CD14-positive monocyte (primary cell): ENCODE data around the gene SLC28A1. TPM values are rescaled to one million over a fixed set of nuclear protein-coding genes. Genes with fewer than 3 reads are reported as not detected.

Source experiments
- DNase-seq, 3 donors: peaks; one replicate each; pipeline ENCODE4 v3.0.0-alpha.2; 2011 to 2022
- H2AFZ ChIP-seq: 2 replicates; pipeline ENCODE4 v1.6.0; 2012; ENCODE audit warnings: mild to moderate bottlenecking, low read depth, low read length, inconsistent platforms; ENCODE audit not compliant: insufficient read depth, poor library complexity, severe bottlenecking
- H3K27ac ChIP-seq, 2 donors: 1 replicate in 1 of 2; 2 replicates in 1 of 2; pipeline ENCODE4 v1.5.1; 2012 to 2013; ENCODE audit warnings: low read length in 2 of 2, control low read depth in 1 of 2, inconsistent platforms in 1 of 2, low read depth in 1 of 2, mild to moderate bottlenecking in 1 of 2
- H3K27me3 ChIP-seq, 2 donors: one replicate each; pipeline versions ENCODE4 v1.6.0 to v1.6.1; 2011 to 2013; ENCODE audit warnings: low read length in 2 of 2; ENCODE audit not compliant: control insufficient read depth in 2 of 2, insufficient read depth in 2 of 2
- H3K36me3 ChIP-seq, 2 donors: replicated peaks in 1 of 2; 1 replicate in 1 of 2; 2 replicates in 1 of 2; pipeline versions ENCODE4 v1.5.1 to v1.6.1; 2012 to 2013; ENCODE audit warnings: low read length in 2 of 2, control low read depth in 1 of 2, inconsistent platforms in 1 of 2, mild to moderate bottlenecking in 1 of 2; ENCODE audit not compliant: insufficient read depth in 2 of 2, control insufficient read depth in 1 of 2
- H3K4me1 ChIP-seq, 2 donors: 1 replicate in 1 of 2; 2 replicates in 1 of 2; pipeline versions ENCODE4 v1.5.1 to v1.6.1; 2012 to 2013; ENCODE audit warnings: low read length in 2 of 2, control low read depth in 1 of 2, inconsistent platforms in 1 of 2, mild to moderate bottlenecking in 1 of 2, moderate library complexity in 1 of 2; ENCODE audit not compliant: insufficient read depth in 2 of 2, control insufficient read depth in 1 of 2
- H3K4me2 ChIP-seq: replicated peaks from 2 replicates; pipeline ENCODE3; 2012; ENCODE audit warnings: low read length, moderate library complexity, mild to moderate bottlenecking; ENCODE audit not compliant: poor library complexity, severe bottlenecking; ENCODE audit errors: extremely low read depth
- H3K4me3 ChIP-seq, 3 experiments: fragments of 200-600 bp in 1 of 3; sonication (generic) in 1 of 3; replicated peaks in 1 of 3; 1 replicate in 2 of 3; 2 replicates in 1 of 3; pipeline ENCODE4 v1.5.1; 2011 to 2013; ENCODE audit warnings: low read length in 3 of 3, mild to moderate bottlenecking in 3 of 3, control low read depth in 2 of 3, low read depth in 2 of 3, inconsistent platforms in 1 of 3, moderate library complexity in 1 of 3
- H3K79me2 ChIP-seq: 2 replicates; pipeline ENCODE4 v1.6.0; 2012; ENCODE audit warnings: mild to moderate bottlenecking, control low read depth, inconsistent platforms, low read length, moderate library complexity; ENCODE audit not compliant: insufficient read depth
- H3K9ac ChIP-seq: 2 replicates; pipeline ENCODE4 v1.6.0; 2017; ENCODE audit warnings: low read length, mild to moderate bottlenecking; ENCODE audit not compliant: insufficient read depth, poor library complexity, severe bottlenecking
- H3K9me3 ChIP-seq, 2 donors: replicated peaks in 1 of 2; 1 replicate in 1 of 2; 2 replicates in 1 of 2; pipeline versions ENCODE4 v1.5.1 to v1.6.1; 2012 to 2013; ENCODE audit warnings: low read length in 2 of 2, control low read depth in 1 of 2; ENCODE audit not compliant: control insufficient read depth in 1 of 2, insufficient read depth in 1 of 2
- H4K20me1 ChIP-seq: 2 replicates; pipeline ENCODE4 v1.6.0; 2012; ENCODE audit warnings: mild to moderate bottlenecking, low read length, control low read depth, moderate library complexity; ENCODE audit not compliant: insufficient read depth
- H3K27ac Mint-ChIP-seq, 7 donors: one replicate each; pipeline ENCODE4 v1.8.0; 2020; ENCODE audit warnings: mild to moderate bottlenecking in 7 of 7, mixed read lengths in 7 of 7, moderate library complexity in 6 of 7, inconsistent platforms in 2 of 7
- H3K27me3 Mint-ChIP-seq, 3 donors: one replicate each; pipeline ENCODE4 v1.8.0; 2021 to 2022; ENCODE audit warnings: low read depth in 3 of 3, mild to moderate bottlenecking in 3 of 3, mixed read lengths in 3 of 3, moderate library complexity in 3 of 3, inconsistent platforms in 1 of 3
- H3K36me3 Mint-ChIP-seq, 2 donors: one replicate each; pipeline ENCODE4 v1.8.0; 2020; ENCODE audit warnings: mixed read lengths in 2 of 2, inconsistent platforms in 1 of 2, mild to moderate bottlenecking in 1 of 2
- H3K4me1 Mint-ChIP-seq: one replicate; pipeline ENCODE4 v1.8.0; 2020; ENCODE audit warnings: mild to moderate bottlenecking, mixed read lengths
- H3K4me3 Mint-ChIP-seq, 2 donors: one replicate each; pipeline ENCODE4 v1.8.0; 2020; ENCODE audit warnings: mild to moderate bottlenecking in 2 of 2, mixed read lengths in 2 of 2, moderate library complexity in 1 of 2
- H3K9me3 Mint-ChIP-seq, 7 donors: one replicate each; pipeline ENCODE4 v1.8.0; 2020 to 2022; ENCODE audit warnings: mixed read lengths in 7 of 7, mild to moderate bottlenecking in 6 of 7, moderate library complexity in 6 of 7, inconsistent platforms in 2 of 7
- WGBS: methylation state at CpG from one replicate; pipeline ENCODE4 v1.1.5; 2013; ENCODE audit warnings: missing lambda C conversion rate; ENCODE audit not compliant: insufficient coverage; 5-methylcytosine and 5-hydroxymethylcytosine counted together
- intact Hi-C, 2 donors: fragments of 100-400 bp; cut with micrococcal nuclease; formaldehyde crosslinking; loops; one replicate each; pipeline versions ENCODE4 v1.15.0 to v1.15.1; 2023
- polyA plus RNA-seq, 3 donors: library from polyadenylated mRNA; depleted of rRNA in 1 of 3; unstranded in 2 of 3; stranded (reverse) in 1 of 3; fragments of 300-500 nt in 2 of 3; fragments of >200 nt in 1 of 3; fragmentation: Illumina TruSeq in 2 of 3; gene quantifications; 1 replicate in 2 of 3; 2 replicates in 1 of 3; pipeline ENCODE4 v1.2.3, GENCODE V29; 2012 to 2021
- TF ChIP-seq, protein P1 (sequence below): fragments of 200-600 bp; IDR thresholded peaks from one replicate; pipeline ENCODE4 v1.8.0; 2022; ENCODE audit warnings: antibody characterized with exemption, mild to moderate bottlenecking

Gene SLC28A1
- polyA plus RNA-seq, 3 donors, result not detected

DNA sequence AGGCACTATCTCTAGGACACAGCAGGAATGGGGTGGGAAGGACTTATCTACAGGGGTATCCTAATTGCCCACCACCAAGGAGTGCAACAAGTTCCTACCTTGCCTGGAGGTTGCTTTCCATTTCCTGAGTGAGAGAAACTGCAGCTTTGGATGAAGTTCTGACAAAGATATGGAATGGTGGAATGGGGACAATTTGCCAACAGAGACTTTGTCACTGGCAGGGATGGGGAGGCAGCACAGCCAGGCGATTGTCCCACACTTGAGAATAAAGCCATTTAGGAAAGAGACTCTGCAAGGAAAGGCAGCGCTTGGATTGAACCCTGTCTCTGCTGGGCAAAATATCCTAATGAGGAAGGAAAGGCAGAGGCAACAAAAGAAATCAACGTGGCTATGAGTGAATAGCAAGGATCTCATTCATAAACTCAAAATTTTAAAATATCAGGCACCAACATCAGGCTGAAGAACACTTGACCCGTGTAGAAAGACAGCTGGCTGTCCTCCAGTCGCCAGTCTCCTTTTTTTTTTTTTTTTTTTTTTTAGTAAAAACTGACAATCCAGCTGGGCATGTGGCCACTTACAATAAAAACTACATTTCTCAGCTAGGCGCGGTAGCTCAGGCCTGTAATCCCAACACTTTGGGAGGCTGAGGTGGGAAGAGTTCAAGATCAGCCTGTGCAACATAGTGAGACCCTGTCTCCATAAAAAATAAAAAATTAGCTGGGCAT is 65.5 kb downstream of the SLC28A1 start:
- H3K36me3 Mint-ChIP-seq, result no peaks in the 10 kb centered on the region
- 100% methylated on average over 1 of the region's 7 CpGs for WGBS
- Histone ChIP-seq H3K27ac (no peak overlapping the region), H2AFZ (no peak overlapping the region), H3K79me2 (no peaks in the 10 kb centered on the region), H3K36me3 (no peaks in the 10 kb centered on the region), H3K9ac (no peak overlapping the region), H3K4me2 (no peak overlapping the region), H3K4me1 (no peaks in the 10 kb centered on the region), H3K4me3 (no peak overlapping the region), H3K27me3 (no peaks in the 10 kb centered on the region), H4K20me1 (no peaks in the 10 kb centered on the region), H3K9me3 (no peaks in the 10 kb centered on the region)
- TF ChIP-seq, protein P1, sequence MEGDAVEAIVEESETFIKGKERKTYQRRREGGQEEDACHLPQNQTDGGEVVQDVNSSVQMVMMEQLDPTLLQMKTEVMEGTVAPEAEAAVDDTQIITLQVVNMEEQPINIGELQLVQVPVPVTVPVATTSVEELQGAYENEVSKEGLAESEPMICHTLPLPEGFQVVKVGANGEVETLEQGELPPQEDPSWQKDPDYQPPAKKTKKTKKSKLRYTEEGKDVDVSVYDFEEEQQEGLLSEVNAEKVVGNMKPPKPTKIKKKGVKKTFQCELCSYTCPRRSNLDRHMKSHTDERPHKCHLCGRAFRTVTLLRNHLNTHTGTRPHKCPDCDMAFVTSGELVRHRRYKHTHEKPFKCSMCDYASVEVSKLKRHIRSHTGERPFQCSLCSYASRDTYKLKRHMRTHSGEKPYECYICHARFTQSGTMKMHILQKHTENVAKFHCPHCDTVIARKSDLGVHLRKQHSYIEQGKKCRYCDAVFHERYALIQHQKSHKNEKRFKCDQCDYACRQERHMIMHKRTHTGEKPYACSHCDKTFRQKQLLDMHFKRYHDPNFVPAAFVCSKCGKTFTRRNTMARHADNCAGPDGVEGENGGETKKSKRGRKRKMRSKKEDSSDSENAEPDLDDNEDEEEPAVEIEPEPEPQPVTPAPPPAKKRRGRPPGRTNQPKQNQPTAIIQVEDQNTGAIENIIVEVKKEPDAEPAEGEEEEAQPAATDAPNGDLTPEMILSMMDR, result no peak
- H3K27me3 Mint-ChIP-seq, result peaks cover 0 to 6% (median 1%) of the 10 kb centered on the region in 3 donors
- no peaks in the 10 kb centered on the region for H3K9me3 Mint-ChIP-seq
- no peak overlapping the region for H3K4me3 Mint-ChIP-seq
- DNase-seq, result no peak
- H3K27ac Mint-ChIP-seq, result peak overlapping the region in 1 of 7 donors; percentile 15
- no peaks in the 10 kb centered on the region for H3K4me1 Mint-ChIP-seq
- intact Hi-C loops, result loop anchor here in 1 of 2 donors (5.0 to 10.0 kb wide), 2 partner anchors 55 to 97 kb away; no protein-coding TSS in a partner anchor

- H3K27ac Mint-ChIP-seq, result no peak overlapping the region
- Histone ChIP-seq H4K20me1 (no peaks in the 10 kb centered on the region), H2AFZ (no peak overlapping the region), H3K4me2 (no peak overlapping the region), H3K27me3 (no peaks in the 10 kb centered on the region), H3K36me3 (no peaks in the 10 kb centered on the region), H3K9me3 (no peaks in the 10 kb centered on the region), H3K4me1 (peaks cover 4 to 5% of the 10 kb centered on the region in 2 donors), H3K27ac (no peak overlapping the region), H3K9ac (no peak overlapping the region), H3K79me2 (no peaks in the 10 kb centered on the region), H3K4me3 (no peak overlapping the region)
- peaks cover 5% of the 10 kb centered on the region for H3K4me1 Mint-ChIP-seq
- no peaks in the 10 kb centered on the region for H3K9me3 Mint-ChIP-seq
- peak overlapping the region in 1 of 2 donors; percentile 51 for H3K4me3 Mint-ChIP-seq
- TF ChIP-seq, protein P1, result no peak
- 98% methylated on average over 6 of the region's 7 CpGs for WGBS
- no peaks in the 10 kb centered on the region for H3K36me3 Mint-ChIP-seq
- peaks cover 0 to 2% (median 1%) of the 10 kb centered on the region in 3 donors for H3K27me3 Mint-ChIP-seq
- DNase-seq, result no peak
- intact Hi-C loops, result loop anchor here in 1 of 2 donors (5.0 to 10.0 kb wide), 2 partner anchors 54 to 97 kb away; no protein-coding TSS in a partner anchor
Observed at GRCh38 chr15:84950570-84951111, 66.2 kb downstream of the SLC28A1 start.
